Esophagus squamous epithelium (tissue), 4 donors: ENCODE measurements around the gene GAMT.

Experiments
- POLR2A ChIP-seq, 4 donors: fragments of 450-650 bp; IDR thresholded peaks; one replicate each; pipeline ENCODE4 v1.6.1; 2017; ENCODE audit warnings: antibody characterized with exemption in 4 of 4, mild to moderate bottlenecking in 4 of 4, moderate library complexity in 3 of 4
- TF ChIP-seq, protein P1 (sequence below), 6 experiments: fragments of 450-650 bp in 4 of 6; fragments of 200-600 bp in 2 of 6; sonication (generic) in 2 of 6; IDR thresholded peaks; one replicate each; pipeline ENCODE4 v1.5.1; 2016 to 2019; ENCODE audit warnings: antibody characterized with exemption in 6 of 6, mild to moderate bottlenecking in 4 of 6, moderate library complexity in 4 of 6

DNA sequence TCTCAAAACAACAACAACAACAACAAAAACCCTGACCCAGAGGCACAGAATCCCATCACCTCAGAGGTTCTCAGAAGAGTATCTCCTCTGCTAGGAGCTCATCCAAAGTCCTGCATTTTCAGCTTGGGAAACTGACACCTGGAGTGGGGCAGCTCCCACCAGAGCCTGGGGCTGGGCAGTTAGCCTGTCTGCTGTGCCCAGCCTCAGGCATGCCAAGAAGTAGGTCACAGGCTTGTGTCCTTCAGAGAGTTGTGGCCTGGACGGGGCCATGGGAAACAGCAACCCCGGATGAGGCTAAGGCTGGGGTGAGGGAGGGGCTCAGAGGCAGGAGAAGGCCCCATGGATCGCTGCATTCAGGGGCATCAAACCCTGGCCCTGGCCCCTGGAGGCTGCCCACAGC lies 15.5 kb downstream of the GAMT start:
- TF ChIP-seq, protein P1, sequence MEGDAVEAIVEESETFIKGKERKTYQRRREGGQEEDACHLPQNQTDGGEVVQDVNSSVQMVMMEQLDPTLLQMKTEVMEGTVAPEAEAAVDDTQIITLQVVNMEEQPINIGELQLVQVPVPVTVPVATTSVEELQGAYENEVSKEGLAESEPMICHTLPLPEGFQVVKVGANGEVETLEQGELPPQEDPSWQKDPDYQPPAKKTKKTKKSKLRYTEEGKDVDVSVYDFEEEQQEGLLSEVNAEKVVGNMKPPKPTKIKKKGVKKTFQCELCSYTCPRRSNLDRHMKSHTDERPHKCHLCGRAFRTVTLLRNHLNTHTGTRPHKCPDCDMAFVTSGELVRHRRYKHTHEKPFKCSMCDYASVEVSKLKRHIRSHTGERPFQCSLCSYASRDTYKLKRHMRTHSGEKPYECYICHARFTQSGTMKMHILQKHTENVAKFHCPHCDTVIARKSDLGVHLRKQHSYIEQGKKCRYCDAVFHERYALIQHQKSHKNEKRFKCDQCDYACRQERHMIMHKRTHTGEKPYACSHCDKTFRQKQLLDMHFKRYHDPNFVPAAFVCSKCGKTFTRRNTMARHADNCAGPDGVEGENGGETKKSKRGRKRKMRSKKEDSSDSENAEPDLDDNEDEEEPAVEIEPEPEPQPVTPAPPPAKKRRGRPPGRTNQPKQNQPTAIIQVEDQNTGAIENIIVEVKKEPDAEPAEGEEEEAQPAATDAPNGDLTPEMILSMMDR (IDR thresholded peaks at IDR 0.05): no peak
- TF ChIP-seq POLR2A (IDR thresholded peaks at IDR 0.05): no peak
